ENCODE data around the gene CDH4.

Gene CDH4

DNA sequence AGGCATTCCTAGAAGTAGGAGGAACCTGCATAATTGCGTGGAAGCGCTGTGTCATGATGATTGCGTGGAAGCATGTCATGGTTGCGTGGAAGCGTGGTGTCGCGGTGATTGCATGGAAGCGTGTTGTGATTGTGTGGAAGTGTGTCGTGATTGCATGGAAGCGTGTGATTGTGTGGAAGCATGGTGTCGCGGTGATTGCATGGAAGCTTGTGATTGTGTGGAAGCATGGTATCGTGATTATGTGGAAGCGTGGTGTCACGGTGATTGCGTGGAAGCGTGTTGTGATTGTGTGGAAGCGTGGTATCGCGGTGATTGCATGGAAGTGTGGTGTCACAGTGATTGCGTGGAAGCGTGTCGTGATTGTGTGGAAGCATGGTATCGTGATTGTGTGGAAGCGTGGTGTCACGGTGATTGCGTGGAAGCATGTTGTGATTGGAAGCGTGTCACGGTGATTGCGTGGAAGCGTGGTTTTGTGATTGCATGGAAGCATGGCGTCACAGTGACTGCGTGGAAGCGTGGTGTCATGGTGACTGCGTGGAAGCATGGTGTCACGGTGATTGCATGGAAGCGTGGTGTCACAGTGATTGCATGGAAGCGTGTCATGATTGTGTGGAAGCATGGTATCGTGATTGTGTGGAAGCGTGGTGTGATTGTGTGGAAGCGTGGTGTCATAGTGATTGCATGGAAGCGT is 667.8 kb downstream of the CDH4 start:
- no peak for DNase-seq (ENCODE audit: low read depth)
- H3K4me3 ChIP-seq (ENCODE audit: low read length): no peak overlapping the region
- TF ChIP-seq, protein P1, sequence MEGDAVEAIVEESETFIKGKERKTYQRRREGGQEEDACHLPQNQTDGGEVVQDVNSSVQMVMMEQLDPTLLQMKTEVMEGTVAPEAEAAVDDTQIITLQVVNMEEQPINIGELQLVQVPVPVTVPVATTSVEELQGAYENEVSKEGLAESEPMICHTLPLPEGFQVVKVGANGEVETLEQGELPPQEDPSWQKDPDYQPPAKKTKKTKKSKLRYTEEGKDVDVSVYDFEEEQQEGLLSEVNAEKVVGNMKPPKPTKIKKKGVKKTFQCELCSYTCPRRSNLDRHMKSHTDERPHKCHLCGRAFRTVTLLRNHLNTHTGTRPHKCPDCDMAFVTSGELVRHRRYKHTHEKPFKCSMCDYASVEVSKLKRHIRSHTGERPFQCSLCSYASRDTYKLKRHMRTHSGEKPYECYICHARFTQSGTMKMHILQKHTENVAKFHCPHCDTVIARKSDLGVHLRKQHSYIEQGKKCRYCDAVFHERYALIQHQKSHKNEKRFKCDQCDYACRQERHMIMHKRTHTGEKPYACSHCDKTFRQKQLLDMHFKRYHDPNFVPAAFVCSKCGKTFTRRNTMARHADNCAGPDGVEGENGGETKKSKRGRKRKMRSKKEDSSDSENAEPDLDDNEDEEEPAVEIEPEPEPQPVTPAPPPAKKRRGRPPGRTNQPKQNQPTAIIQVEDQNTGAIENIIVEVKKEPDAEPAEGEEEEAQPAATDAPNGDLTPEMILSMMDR (conservative IDR thresholded peaks at IDR 0.05; ENCODE audit: low read depth, low read length): no peak

DNA sequence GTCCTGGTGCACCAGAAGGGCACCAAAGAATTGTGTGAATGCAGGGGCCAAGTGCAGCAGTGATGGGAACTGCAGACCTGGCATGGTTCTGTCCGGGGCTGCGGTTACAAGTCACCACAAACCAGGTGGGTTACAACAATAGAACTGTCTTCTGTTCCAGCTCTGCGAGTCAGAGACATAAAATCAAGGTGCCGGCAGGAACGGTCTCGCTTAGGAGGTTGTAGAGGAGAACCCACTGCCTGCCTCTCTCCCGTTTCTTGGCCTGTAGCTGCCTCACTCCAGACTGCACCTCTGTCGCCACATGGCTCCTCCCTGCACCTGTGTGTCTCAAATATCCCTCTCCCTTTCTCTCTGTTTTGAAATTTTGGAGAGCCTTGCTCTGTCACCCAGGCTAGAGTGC is 670.4 kb downstream of the CDH4 start:
- no peak for DNase-seq (ENCODE audit: low read depth)
- no peak overlapping the region for H3K4me3 ChIP-seq (ENCODE audit: low read length)
- TF ChIP-seq, protein P1 (conservative IDR thresholded peaks at IDR 0.05; ENCODE audit: low read depth, low read length): no peak

DNA sequence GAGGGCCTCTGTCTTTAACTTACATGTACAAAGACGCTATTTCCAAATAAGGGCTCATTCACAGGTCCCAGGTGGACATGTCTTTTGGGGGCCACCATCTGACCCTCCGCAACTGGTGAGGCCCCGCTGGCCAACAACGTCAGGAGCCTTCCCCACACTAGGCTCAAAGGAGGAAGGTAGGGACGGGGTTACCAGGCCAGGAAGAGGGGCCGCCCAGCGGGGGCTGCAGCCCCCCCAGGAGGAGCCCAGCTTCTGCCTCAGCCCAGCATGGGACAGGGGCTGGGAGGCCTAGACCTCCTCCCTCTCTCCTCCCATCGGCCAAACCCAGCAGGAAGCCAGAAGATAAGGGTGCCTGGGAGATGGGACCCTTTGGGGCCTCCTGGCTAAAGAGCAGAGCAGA is 670.9 kb downstream of the CDH4 start:
- H3K4me3 ChIP-seq (ENCODE audit: low read length): no peak overlapping the region
- DNase-seq (ENCODE audit: low read depth): no peak
- TF ChIP-seq, protein P1 (conservative IDR thresholded peaks at IDR 0.05; ENCODE audit: low read depth, low read length): no peak

DNA sequence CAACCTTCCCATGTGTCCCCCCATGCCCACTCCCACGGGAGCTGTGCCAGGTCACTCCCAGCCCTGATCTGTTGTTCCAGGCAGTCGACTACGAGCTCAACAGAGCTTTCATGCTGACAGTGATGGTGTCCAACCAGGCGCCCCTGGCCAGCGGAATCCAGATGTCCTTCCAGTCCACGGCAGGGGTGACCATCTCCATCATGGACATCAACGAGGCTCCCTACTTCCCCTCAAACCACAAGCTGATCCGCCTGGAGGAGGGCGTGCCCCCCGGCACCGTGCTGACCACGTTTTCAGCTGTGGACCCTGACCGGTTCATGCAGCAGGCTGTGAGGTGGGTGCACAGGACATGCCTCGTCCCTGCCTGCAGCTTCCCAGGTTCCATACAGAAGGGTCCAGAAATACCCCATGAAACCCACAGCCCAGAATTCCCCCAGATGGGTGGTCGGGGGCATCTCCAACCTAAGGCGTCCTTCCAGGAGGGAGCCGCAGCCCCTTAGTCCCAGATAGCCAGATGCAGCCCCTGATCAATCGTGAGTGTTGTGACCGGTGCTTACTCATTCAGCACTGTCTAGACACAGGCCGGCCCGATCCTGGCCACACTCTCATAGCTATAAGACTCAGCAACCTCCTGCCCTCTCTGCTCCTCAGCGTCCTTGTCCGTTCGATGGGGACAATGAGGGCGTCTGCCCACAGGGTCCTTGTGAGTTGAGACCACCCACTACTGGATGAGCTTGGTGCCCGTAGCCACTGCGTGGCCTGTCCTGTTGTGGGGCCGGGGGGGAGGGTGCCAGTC is 671.5 kb downstream of the CDH4 start:
- TF ChIP-seq, protein P1 (conservative IDR thresholded peaks at IDR 0.05; ENCODE audit: low read depth, low read length): no peak
- no peak overlapping the region for H3K4me3 ChIP-seq (ENCODE audit: low read length)
- DNase-seq (ENCODE audit: low read depth): no peak

DNA sequence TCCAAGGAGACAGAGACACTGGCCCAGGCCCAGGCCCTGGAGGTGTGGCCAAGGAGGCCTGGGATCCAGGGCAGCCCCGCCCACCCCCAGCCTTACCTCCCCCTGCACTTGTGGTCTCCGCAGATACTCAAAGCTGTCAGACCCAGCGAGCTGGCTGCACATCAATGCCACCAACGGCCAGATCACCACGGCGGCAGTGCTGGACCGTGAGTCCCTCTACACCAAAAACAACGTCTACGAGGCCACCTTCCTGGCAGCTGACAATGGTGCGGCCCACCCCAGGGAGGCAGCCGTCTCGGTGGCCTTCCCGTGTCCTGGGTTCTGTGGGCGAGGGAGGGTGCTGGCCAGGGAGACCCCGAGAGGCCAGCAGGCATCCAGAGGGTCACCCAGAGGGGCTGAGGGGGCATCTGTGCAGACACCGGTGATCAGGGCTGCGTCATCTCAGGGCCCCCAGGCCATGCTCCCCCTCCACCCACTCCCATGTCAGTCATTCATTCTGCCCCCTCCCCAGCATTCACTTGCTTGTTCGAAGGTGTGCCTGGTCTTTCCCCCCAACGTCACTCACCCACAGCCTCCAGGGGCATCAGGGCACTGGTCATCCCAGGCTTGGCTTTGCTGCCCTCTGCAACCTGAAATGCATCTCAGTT is 672.3 kb downstream of the CDH4 start:
- H3K4me3 ChIP-seq (ENCODE audit: low read length): no peak overlapping the region
- TF ChIP-seq, protein P1 (conservative IDR thresholded peaks at IDR 0.05; ENCODE audit: low read depth, low read length): no peak
- no peak for DNase-seq (ENCODE audit: low read depth)

DNA sequence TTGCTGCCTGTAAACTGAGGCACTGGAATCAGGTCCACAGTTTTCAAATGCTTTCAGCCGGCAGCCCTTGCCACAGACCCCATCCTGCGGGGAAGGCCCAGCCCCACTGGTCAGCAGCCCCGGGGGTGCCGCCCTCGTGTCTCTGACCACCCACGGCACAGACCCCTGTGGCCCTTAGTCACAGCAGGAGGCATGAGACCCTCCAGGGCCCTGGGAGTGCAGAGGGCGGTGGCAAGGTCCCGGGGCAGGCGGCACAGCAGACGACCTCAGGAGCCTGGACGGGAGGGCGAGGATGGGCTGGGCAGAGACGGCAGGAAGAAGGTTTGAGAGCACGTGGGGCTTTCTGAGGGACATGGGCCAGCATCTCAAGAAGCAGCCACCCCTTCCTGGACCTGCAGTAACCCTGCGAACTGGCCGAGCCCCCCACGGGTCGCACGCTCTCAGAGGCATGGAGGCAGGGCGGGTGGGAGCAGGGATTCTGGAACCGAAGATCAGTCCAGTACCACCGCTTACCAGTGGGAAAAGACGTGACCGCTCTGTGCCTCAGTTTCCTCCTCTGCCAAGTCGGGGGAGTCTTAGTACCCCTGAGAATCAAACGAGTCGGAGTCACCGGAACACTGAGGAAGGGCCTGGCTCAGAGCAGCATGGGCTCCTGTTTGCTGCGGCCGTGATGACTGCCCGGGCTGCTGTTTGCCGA is 672.9 kb downstream of the CDH4 start:
- DNase-seq (ENCODE audit: low read depth): no peak
- TF ChIP-seq, protein P1 (conservative IDR thresholded peaks at IDR 0.05; ENCODE audit: low read depth, low read length): no peak
- no peak overlapping the region for H3K4me3 ChIP-seq (ENCODE audit: low read length)
